ENCODE data around the gene C2orf78. TPM values are rescaled to one million over a fixed set of nuclear protein-coding genes. Genes with fewer than 3 reads are reported as not detected.

C2orf78 gene
- total RNA-seq, 2 experiments from 2014 or later: not detected

- H3K27me3 Mint-ChIP-seq: no peaks in the 10 kb centered on the region
Observed at GRCh38 chr2:73850009-73850408, 66.0 kb downstream of the C2orf78 start.

GRCh38 chr2:73851274-73851673 lies 67.3 kb downstream of the C2orf78 start:
- intact Hi-C loops (cut with DNase I, micrococcal nuclease): no loop called here
- POLR2A ChIA-PET: no interaction called here
- Mint-ChIP-seq H3K9me3 (no peaks in the 10 kb centered on the region), H3K4me3 (no peak overlapping the region), H3K4me1 (ENCODE audit: low read depth) (no peaks in the 10 kb centered on the region), H3K27ac (peak overlapping the region; percentile 17), H3K36me3 (ENCODE audit: low read depth) (peaks cover 53% of the 10 kb centered on the region), H3K27me3 (no peaks in the 10 kb centered on the region)
- Histone ChIP-seq H3K4me1 (ENCODE audit: insufficient read depth, low read length) (no peaks in the 10 kb centered on the region), H3K9me3 (ENCODE audit: control insufficient read depth in 1 of 2, insufficient read depth in 1 of 2, low read length in 2 of 2) (no peaks in the 10 kb centered on the region), H3K27ac (ENCODE audit: low read depth in 1 of 2, low read length in 2 of 2) (no peak overlapping the region), H3K36me3 (ENCODE audit: insufficient read depth, low read length) (peaks cover 94% of the 10 kb centered on the region), H3K4me3 (ENCODE audit: low read length) (no peak overlapping the region), H3K27me3 (ENCODE audit: control insufficient read depth in 1 of 2, insufficient read depth in 2 of 2, low read length in 2 of 2) (no peaks in the 10 kb centered on the region)
- ATAC-seq (ENCODE audit: poor library complexity) (peak; percentile 59), DNase-seq (peak in 2 of 14 experiments; percentile 11 to 27)
- peak; percentile 19 for TF ChIP-seq CTCF (IDR thresholded peaks at IDR 0.05)
- CTCF ChIA-PET: no interaction called here

More at GRCh38 chr2:73850009-73850408, 66.0 kb downstream of the C2orf78 start:
- ChIA-PET CTCF (no interaction called here), POLR2A (no interaction called here)
- H3K36me3 Mint-ChIP-seq (ENCODE audit: low read depth): peaks cover 66% of the 10 kb centered on the region
- no peak for ATAC-seq (ENCODE audit: poor library complexity)
- no peak for TF ChIP-seq CTCF (IDR thresholded peaks at IDR 0.05)
- H3K4me1 Mint-ChIP-seq (ENCODE audit: low read depth): no peaks in the 10 kb centered on the region
- Histone ChIP-seq H3K27ac (ENCODE audit: low read depth in 1 of 2, low read length in 2 of 2) (no peak overlapping the region), H3K4me1 (ENCODE audit: insufficient read depth, low read length) (no peaks in the 10 kb centered on the region), H3K9me3 (ENCODE audit: control insufficient read depth in 1 of 2, insufficient read depth in 1 of 2, low read length in 2 of 2) (no peaks in the 10 kb centered on the region), H3K4me3 (ENCODE audit: low read length) (no peak overlapping the region), H3K36me3 (ENCODE audit: insufficient read depth, low read length) (peaks cover 94% of the 10 kb centered on the region), H3K27me3 (ENCODE audit: control insufficient read depth in 1 of 2, insufficient read depth in 2 of 2, low read length in 2 of 2) (no peaks in the 10 kb centered on the region)
- intact Hi-C loops (cut with DNase I, micrococcal nuclease): no loop called here
- H3K9me3 Mint-ChIP-seq: no peaks in the 10 kb centered on the region
- DNase-seq: no peak
- no peak overlapping the region for H3K4me3 Mint-ChIP-seq
- no peak overlapping the region for H3K27ac Mint-ChIP-seq

DNA sequence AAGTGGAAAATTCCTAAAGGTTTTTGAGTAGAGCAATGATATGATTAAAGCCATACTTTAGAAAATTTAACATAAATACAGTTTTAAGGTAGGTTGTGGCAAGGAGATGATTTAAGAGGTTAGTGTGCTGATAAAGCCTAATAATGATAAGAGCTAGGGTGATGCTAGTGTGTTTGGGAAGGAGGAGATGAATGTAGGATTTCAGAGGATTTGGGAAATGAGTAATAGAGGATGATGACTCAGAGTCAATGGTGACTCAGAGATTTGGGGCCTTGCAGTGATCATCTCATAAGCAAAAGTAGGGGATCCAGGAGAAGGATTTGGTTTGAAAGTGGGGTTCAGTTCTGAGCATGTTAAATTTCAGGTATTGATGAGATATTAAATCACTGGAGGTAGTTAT lies 68.0 kb downstream of the C2orf78 start:
- TF ChIP-seq CTCF (IDR thresholded peaks at IDR 0.05): no peak
- Mint-ChIP-seq H3K36me3 (ENCODE audit: low read depth) (peaks cover 46% of the 10 kb centered on the region), H3K27me3 (no peaks in the 10 kb centered on the region), H3K9me3 (no peaks in the 10 kb centered on the region), H3K27ac (no peak overlapping the region), H3K4me1 (ENCODE audit: low read depth) (no peaks in the 10 kb centered on the region), H3K4me3 (no peak overlapping the region)
- Histone ChIP-seq H3K27ac (ENCODE audit: low read depth in 1 of 2, low read length in 2 of 2) (no peak overlapping the region), H3K27me3 (ENCODE audit: control insufficient read depth in 1 of 2, insufficient read depth in 2 of 2, low read length in 2 of 2) (no peaks in the 10 kb centered on the region), H3K4me3 (ENCODE audit: low read length) (no peak overlapping the region), H3K4me1 (ENCODE audit: insufficient read depth, low read length) (no peaks in the 10 kb centered on the region), H3K36me3 (ENCODE audit: insufficient read depth, low read length) (peaks cover 95% of the 10 kb centered on the region), H3K9me3 (ENCODE audit: control insufficient read depth in 1 of 2, insufficient read depth in 1 of 2, low read length in 2 of 2) (no peaks in the 10 kb centered on the region)
- ATAC-seq (ENCODE audit: poor library complexity): no peak
- no peak for DNase-seq
- ChIA-PET POLR2A (no interaction called here), CTCF (no interaction called here)
- intact Hi-C loops (cut with DNase I, micrococcal nuclease): no loop called here

Data from CD4-positive, alpha-beta T cell (primary cell).